Stimulated activated CD4-positive, alpha-beta T cell treated with anti-CD3 and anti-CD28 coated beads, Interleukin-2, amount 100 ng/mL, for 4 hours (primary cell): ENCODE data around the gene TRMT13.
"Not testable (repeated sequence)": the region's sequence is repeated elsewhere in the genome, so short reads cannot be mapped to it uniquely, and the experiment has no call there.

ENCODE experiments used
- DNase-seq: peaks from one replicate; pipeline ENCODE4 v3.0.0-alpha.2; 2020; ENCODE audit warnings: low read depth

Gene TRMT13

DNA sequence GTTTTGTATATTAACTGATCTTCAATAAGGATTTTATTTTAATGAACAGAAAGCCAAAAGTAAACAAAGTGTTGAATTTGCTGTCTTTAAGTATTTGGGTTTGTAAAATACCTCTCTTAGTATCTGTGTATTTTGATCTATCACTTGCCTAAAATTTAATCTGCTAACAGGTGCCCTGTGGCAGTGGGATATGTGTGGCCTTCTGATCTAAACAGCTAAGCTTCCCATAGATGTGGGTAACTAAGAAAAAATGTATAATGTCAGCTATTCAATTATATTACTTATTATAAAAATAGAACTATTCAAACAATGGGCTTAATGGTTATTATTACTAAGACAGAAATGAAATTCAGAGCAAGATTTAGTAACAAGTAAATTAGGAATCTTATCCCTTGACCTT lies 29.9 kb downstream of the TRMT13 start:
- DNase-seq, result no peak

- no peak for DNase-seq
Observed at GRCh38 chr1:100164216-100164615, 31.3 kb downstream of the TRMT13 start.

DNA sequence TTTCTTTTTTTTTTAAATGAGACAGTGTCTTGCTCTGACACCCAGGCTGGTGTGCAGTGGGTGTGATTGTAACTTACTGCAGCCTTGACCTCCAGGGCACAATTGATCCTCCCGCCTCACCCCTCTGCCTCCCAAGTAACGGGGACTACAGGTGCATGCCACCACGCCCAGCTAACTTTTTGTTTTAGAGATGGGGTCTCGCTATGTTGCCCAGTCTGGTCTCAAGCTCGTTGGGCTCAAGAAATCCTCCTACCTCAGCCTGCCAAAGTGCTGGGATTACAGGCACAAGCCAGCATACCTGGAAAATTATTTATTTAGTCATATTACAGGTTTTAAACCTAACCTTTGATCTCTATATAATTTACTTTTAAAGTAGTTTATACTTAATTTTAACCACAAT lies 31.7 kb downstream of the TRMT13 start:
- DNase-seq, result no peak

DNA sequence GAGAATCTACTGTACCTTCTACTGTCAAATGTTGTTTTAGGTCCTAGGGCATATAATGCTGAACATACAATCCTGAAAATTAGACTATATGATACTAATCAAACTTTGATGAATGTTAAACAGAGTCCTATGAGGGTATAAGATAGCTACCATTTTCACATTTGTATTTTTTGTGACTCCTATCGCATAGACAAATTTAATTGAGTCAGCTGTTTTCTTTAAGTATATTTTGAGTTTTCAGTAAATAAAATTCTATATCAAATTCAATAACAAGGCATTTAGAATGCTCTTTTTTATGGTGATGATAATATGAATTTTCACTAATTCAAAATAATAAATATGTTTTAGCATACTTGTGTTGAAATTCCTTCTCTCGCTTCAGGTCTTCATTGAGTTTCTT lies 35.1 kb downstream of the TRMT13 start:
- no peak for DNase-seq

- DNase-seq, result no peak
Observed at GRCh38 chr1:100177295-100178041, 44.5 kb downstream of the TRMT13 start.

DNA sequence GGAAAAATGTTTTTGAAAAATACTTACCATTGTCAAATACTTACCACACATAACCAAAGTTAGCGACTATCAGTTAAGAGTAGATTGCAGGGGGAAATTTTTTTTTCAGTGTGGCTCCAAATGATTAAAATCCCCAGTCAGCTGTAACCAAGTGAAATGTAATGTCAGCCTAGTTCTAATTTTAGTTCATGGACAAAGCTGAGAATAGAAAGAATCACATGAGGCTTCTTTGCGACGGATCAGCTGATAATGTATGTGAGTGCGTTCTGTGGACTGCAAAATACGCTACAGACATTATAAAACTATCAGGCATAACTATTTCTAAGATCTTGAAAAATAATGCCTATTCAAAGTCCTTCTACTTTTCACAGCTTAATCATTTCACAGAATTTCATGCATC lies 45.1 kb downstream of the TRMT13 start, which contains the start of gene LRRC39:
LRRC39 (minus strand) TSS at position 166 of the 400 bp plus-strand sequence. CDS start 9,740 bp downstream, outside the sequence.
- no peak for DNase-seq

GRCh38 chr1:100183370-100183769 lies 50.4 kb downstream of the TRMT13 start:
- DNase-seq, result no peak

DNA sequence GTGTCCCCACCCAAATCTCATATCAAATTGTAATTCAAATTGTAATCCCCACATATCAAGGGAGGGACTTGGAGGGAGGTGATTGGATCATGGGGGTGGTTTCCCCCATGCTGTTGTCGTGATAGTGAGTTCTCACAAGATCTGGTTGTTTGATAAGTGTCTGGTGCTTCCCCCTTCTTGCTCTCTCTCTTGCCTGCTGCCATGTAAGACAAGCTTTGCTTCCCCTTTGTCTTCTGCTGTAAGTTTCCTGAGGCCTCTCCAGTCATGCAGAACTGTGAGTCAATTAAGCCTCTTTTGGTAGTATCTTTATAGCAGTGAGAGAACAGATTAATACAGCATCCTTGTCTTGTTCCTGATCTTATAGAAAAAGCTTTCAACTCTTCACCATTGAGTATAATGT lies 51.6 kb downstream of the TRMT13 start:
- DNase-seq, result no peak

DNA sequence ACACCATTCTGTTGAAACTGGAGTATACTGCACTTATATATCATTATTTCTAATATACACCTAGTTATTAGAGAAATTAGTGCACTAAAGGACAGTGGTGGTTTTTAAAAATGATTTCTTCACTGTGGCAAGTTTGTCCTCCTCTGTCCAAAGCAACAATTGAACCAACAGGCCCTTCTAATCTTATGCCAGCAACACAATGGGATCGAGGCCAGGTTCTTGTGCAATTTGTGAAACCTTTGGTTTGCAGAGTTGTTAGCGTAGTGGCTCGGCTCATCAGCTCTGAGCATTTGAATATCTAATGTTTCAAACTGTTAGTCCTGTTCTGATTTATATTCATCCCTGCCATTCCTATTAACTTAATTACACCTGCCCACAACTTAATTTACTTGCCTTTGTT lies 54.9 kb downstream of the TRMT13 start:
- DNase-seq, result no peak

DNA sequence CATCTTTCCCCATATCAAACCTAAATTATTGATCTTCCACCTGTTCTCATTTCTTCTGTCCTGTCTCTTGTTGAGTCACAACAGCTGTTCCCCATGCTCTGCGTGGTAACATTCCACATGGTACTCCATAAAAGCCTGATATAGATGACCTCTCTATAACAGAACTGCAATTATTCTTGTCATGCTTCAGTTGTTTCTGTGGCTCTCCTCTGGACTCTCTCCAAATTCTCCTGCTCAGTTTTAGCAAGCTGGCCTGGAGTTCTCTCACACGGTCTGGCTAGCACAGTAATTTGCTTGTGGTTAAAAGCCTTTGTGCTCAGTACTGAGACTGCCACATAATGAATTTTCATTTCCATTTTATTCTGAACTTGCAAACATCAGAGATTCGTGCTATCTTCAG lies 55.7 kb downstream of the TRMT13 start:
- no peak for DNase-seq

DNA sequence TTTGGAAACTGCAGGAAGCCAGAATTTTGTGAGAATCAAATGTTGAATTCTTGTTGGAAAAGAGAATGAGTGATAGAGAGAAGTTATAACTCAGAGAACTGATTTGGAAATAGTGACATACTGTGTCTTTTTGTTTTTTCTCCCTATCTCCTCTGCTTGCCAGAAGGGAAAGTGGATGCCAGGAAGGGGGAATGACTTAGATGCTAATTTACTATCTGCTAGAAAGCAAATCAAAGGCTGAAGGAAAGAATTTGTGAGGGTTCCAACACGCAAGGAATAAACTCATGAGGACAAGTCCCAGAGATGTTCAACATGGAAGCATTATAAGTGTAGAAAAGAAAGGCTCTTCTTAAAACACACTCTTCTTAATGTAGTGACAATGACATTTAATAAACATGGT lies 65.6 kb downstream of the TRMT13 start:
- DNase-seq, result no peak

DNA sequence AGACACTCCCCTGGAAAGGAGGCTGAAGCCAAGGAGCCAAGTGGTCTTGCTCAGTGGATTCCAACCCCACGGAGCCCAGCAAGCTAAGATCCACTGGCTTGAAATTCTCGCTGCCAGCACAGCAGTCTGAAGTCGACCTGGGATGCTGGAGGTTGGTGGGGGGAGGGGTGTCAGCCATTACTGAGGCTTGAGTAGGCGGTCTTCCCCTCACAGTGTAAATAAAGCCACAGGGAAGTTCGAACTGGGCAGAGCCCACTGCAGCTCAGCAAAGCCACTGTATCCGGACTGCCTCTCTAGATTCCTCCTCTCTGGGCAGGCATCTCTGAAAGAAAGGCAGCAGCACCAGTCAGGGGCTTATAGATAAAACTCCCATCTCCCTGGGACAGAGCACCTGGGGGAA lies 67.1 kb downstream of the TRMT13 start:
- DNase-seq, result not testable (repeated sequence)
